HFFc6 (cell line): Measurements from ENCODE around the gene NFKBIZ. TPM values are rescaled to one million over a fixed set of nuclear protein-coding genes. Genes with fewer than 3 reads are reported as not detected.

ENCODE experiments used
- DNase-seq: peaks from one replicate; pipeline ENCODE4 v3.0.0-alpha.2; 2018
- H3K27ac Mint-ChIP-seq: 2 replicates; pipeline ENCODE4 v1.8.0; 2020; ENCODE audit warnings: mild to moderate bottlenecking, mixed read lengths
- H3K27me3 Mint-ChIP-seq: 2 replicates; pipeline ENCODE4 v1.8.0; 2021; ENCODE audit warnings: mild to moderate bottlenecking, moderate library complexity, mixed read lengths; ENCODE audit not compliant: insufficient read depth
- H3K36me3 Mint-ChIP-seq: 2 replicates; pipeline ENCODE4 v1.8.0; 2021; ENCODE audit warnings: low read depth, mixed read lengths
- H3K4me1 Mint-ChIP-seq: 2 replicates; pipeline ENCODE4 v1.8.0; 2020; ENCODE audit warnings: low read depth, mixed read lengths
- H3K4me3 Mint-ChIP-seq: 2 replicates; pipeline ENCODE4 v1.8.0; 2020; ENCODE audit warnings: mild to moderate bottlenecking, moderate library complexity, mixed read lengths
- H3K9me3 Mint-ChIP-seq: 2 replicates; pipeline ENCODE4 v1.8.0; 2020; ENCODE audit warnings: mild to moderate bottlenecking, mixed read lengths
- total RNA-seq, 6 experiments: library from RNA; stranded (reverse); fragmentation: NEBNext Ultra II Directional; extraction: Animal tissue kit (Norgen Biotek cat#: 25700); gene quantifications; 2 replicates in 1 of 6; 3 replicates in 5 of 6; pipeline ENCODE4 v1.2.3, GENCODE V29; 2021
- TF ChIP-seq, protein P1 (sequence below): fragments of 200-600 bp; sonication (generic); IDR thresholded peaks from 2 replicates; pipeline ENCODE4 v1.5.0; 2021; ENCODE audit warnings: antibody characterized with exemption, mild to moderate bottlenecking

NFKBIZ gene
- total RNA-seq, 6 experiments from 2014 or later: 51.1 to 64.2 (median 57.8) TPM

GRCh38 chr3:101812895-101813294, 36.4 kb upstream of the NFKBIZ start:
- Mint-ChIP-seq H3K27me3 (no peaks in the 10 kb centered on the region), H3K9me3 (no peaks in the 10 kb centered on the region), H3K4me1 (peaks cover 65% of the 10 kb centered on the region), H3K4me3 (no peak overlapping the region), H3K27ac (peak overlapping the region; percentile 52), H3K36me3 (peaks cover 13% of the 10 kb centered on the region)
- TF ChIP-seq, protein P1, sequence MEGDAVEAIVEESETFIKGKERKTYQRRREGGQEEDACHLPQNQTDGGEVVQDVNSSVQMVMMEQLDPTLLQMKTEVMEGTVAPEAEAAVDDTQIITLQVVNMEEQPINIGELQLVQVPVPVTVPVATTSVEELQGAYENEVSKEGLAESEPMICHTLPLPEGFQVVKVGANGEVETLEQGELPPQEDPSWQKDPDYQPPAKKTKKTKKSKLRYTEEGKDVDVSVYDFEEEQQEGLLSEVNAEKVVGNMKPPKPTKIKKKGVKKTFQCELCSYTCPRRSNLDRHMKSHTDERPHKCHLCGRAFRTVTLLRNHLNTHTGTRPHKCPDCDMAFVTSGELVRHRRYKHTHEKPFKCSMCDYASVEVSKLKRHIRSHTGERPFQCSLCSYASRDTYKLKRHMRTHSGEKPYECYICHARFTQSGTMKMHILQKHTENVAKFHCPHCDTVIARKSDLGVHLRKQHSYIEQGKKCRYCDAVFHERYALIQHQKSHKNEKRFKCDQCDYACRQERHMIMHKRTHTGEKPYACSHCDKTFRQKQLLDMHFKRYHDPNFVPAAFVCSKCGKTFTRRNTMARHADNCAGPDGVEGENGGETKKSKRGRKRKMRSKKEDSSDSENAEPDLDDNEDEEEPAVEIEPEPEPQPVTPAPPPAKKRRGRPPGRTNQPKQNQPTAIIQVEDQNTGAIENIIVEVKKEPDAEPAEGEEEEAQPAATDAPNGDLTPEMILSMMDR: no peak
- DNase-seq: no peak

DNA sequence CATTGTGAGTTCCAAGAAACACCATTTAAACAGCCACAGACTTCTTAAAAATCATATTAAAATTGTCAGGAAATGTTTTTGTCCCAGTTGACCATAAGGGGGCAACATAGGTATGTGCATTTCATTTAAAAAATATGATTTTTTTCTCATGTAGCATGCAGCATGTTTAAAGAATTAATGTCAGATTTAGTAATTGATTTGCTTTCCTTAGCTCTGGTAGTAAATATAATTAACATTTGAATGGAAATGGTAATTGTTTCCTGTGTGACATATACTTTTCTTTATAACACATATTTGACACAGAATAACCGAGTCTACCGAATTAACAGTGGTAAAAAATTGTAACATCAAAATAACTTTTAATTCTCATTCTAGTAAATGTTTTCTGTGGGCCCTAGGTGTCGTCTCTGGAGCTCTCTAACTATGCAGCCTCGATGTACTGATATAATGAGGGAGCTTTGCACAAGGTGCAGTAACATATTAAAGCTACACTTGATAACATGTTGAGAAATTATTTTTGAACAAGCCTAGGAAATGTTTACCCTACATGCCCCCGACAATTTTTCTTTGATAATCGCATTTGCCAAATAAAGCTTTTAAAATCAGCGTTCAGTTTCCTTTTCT, 35.4 kb upstream of the NFKBIZ start:
- TF ChIP-seq, protein P1: peak; percentile 89
- peak; percentile 30 for DNase-seq
- Mint-ChIP-seq H3K4me3 (no peak overlapping the region), H3K27ac (peak overlapping the region; percentile 38), H3K4me1 (peaks cover 62% of the 10 kb centered on the region), H3K36me3 (peaks cover 13% of the 10 kb centered on the region), H3K9me3 (no peaks in the 10 kb centered on the region), H3K27me3 (no peaks in the 10 kb centered on the region)

DNA sequence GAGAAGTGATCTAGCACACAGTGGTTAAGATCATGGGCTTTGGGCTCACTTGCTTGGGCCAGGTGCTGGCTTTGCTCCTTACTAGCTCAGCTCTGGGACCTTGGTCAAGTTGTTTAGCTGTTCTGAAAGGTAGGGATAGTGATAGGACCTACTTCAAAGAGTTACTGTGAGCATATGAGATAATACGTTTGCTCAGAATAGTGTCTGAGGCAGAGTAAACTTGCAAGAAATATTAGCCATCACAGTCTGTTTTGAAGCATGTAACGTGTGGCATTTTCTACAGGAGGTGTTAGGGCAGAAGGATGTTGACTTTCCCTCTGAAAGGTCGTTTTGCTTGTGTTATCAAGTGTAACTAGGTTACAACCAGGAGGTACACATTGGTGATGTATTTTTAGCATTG, 34.5 kb upstream of the NFKBIZ start:
- Mint-ChIP-seq H3K27me3 (no peaks in the 10 kb centered on the region), H3K4me3 (no peak overlapping the region), H3K4me1 (peaks cover 53% of the 10 kb centered on the region), H3K27ac (peak overlapping the region; percentile 52), H3K36me3 (peaks cover 13% of the 10 kb centered on the region), H3K9me3 (no peaks in the 10 kb centered on the region)
- TF ChIP-seq, protein P1: no peak
- no peak for DNase-seq

DNA sequence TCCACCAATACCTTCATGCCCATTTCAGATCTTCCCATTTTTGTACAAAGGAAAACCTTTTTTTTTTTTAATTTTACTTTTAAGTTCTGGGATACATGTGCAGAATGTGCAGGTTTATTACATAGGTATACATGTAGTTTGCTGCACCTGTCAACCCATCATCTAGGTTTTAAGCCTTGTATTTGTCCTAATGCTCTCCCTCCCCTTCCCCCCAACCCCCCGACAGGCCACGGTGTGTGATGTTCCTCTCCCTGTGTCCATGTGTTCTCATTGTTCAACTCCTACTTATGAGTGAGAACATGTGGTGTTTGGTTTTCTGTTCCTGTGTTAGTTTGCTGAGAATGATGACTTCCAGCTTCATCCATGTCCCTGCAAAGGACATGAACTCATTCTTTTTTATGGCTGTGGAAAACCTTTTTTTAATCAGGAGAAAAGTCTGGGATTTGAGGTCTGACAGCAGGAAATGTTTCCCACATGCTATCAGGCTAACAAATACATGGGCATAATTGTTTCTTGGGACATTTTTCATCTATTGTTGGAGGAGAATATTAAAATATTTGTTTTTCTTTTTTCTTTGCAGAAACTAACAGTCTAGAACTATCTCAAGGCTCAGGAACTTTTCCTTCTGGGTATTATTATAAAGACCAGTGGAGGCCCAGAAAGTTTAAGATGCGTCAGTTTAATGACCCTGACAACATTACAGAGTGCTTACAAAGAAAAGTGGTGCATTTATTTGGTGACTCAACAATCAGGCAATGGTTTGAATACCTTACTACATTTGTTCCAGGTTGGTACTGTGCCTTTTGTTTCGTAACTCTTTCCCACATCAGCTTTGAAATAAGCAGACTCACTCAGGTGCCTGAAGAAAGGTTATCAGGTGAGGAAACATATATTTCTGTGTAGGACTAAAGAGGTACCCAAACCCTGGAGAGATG, 32.8 kb upstream of the NFKBIZ start:
- H3K36me3 Mint-ChIP-seq: peaks cover 10% of the 10 kb centered on the region; the same call in 1 of the 2 replicates
- TF ChIP-seq, protein P1: no peak
- peak overlapping the region; percentile 79 for H3K27ac Mint-ChIP-seq
- peaks cover 45% of the 10 kb centered on the region for H3K4me1 Mint-ChIP-seq
- H3K9me3 Mint-ChIP-seq: no peaks in the 10 kb centered on the region
- DNase-seq: peak; percentile 54
- H3K4me3 Mint-ChIP-seq: peak overlapping the region; percentile 9
- no peaks in the 10 kb centered on the region for H3K27me3 Mint-ChIP-seq

- Mint-ChIP-seq H3K4me1 (peaks cover 48% of the 10 kb centered on the region), H3K27me3 (no peaks in the 10 kb centered on the region), H3K9me3 (no peaks in the 10 kb centered on the region), H3K27ac (no peak overlapping the region), H3K36me3 (peaks cover 22% of the 10 kb centered on the region), H3K4me3 (no peak overlapping the region)
- TF ChIP-seq, protein P1: no peak
- DNase-seq: no peak
These were observed 31.3 kb upstream of the NFKBIZ start for GRCh38 chr3:101817992-101818391.
